ENCODE data around the gene VEGFD. TPM values are rescaled to one million over a fixed set of nuclear protein-coding genes. Genes with fewer than 3 reads are reported as not detected.

VEGFD gene
- total RNA-seq, 1 experiment from 2014 or later: not detected

- Mint-ChIP-seq H3K27me3 (ENCODE audit: insufficient read depth, unreplicated experiment) (peaks cover 82% of the 10 kb centered on the region), H3K9me3 (ENCODE audit: unreplicated experiment) (no peaks in the 10 kb centered on the region), H3K36me3 (ENCODE audit: insufficient read depth, unreplicated experiment) (no peaks in the 10 kb centered on the region), H3K4me1 (ENCODE audit: insufficient read depth, unreplicated experiment) (no peaks in the 10 kb centered on the region), H3K27ac (ENCODE audit: low read depth, unreplicated experiment) (no peak overlapping the region), H3K4me3 (ENCODE audit: unreplicated experiment) (no peak overlapping the region)
- no TSS peak for BruUV-seq (replicated peaks)
- no peak for DNase-seq (ENCODE audit: unreplicated experiment)
- intact Hi-C loops (cut with micrococcal nuclease): no loop called here
- no peak for TF ChIP-seq CTCF (IDR thresholded peaks at IDR 0.05; ENCODE audit: unreplicated experiment)
- POLR2A ChIA-PET: interaction anchor here (0.6 to 1.1 kb wide), 2 partner anchors 127 to 170 kb away, joined by 3 to 6 read pairs; no protein-coding TSS in a partner anchor
- CTCF ChIA-PET: interaction anchor here (0.6 to 4.2 kb wide), 4 partner anchors 17 to 572 kb away, joined by 3 to 18 read pairs (median 7); no protein-coding TSS in a partner anchor
Measured at GRCh38 chrX:15366506-15367352, 17.5 kb downstream of the VEGFD start.

- BruUV-seq (replicated peaks): no TSS peak
- no peak overlapping the region for H3K4me3 Mint-ChIP-seq (ENCODE audit: unreplicated experiment)
- no peak for TF ChIP-seq CTCF (IDR thresholded peaks at IDR 0.05; ENCODE audit: unreplicated experiment)
- CTCF ChIA-PET: interaction anchor here (1.4 kb wide), 1 partner anchor 11 kb away, joined by 4 read pairs; no protein-coding TSS in a partner anchor
- no peaks in the 10 kb centered on the region for H3K36me3 Mint-ChIP-seq (ENCODE audit: insufficient read depth, unreplicated experiment)
- peaks cover 17% of the 10 kb centered on the region for H3K27me3 Mint-ChIP-seq (ENCODE audit: insufficient read depth, unreplicated experiment)
- no peaks in the 10 kb centered on the region for H3K9me3 Mint-ChIP-seq (ENCODE audit: unreplicated experiment)
- H3K27ac Mint-ChIP-seq (ENCODE audit: low read depth, unreplicated experiment): no peak overlapping the region
- no peaks in the 10 kb centered on the region for H3K4me1 Mint-ChIP-seq (ENCODE audit: insufficient read depth, unreplicated experiment)
- no peak for DNase-seq (ENCODE audit: unreplicated experiment)
- intact Hi-C loops (cut with micrococcal nuclease): no loop called here
- POLR2A ChIA-PET: interaction anchor here (1.2 kb wide), 1 partner anchor 91 kb away, joined by 3 read pairs; no protein-coding TSS in a partner anchor
Measured at GRCh38 chrX:15359701-15360100, 24.5 kb downstream of the VEGFD start.

- H3K36me3 Mint-ChIP-seq (ENCODE audit: insufficient read depth, unreplicated experiment): no peaks in the 10 kb centered on the region
- ChIA-PET CTCF (interaction anchor here (0.6 to 1.7 kb wide), 6 partner anchors 10 to 1536 kb away, joined by 3 to 7 read pairs (median 4); no protein-coding TSS in a partner anchor), POLR2A (no interaction called here)
- intact Hi-C loops (cut with micrococcal nuclease): no loop called here
- no peak for TF ChIP-seq CTCF (IDR thresholded peaks at IDR 0.05; ENCODE audit: unreplicated experiment)
- no peak for DNase-seq (ENCODE audit: unreplicated experiment)
- no peaks in the 10 kb centered on the region for H3K9me3 Mint-ChIP-seq (ENCODE audit: unreplicated experiment)
- BruUV-seq (replicated peaks): no TSS peak
- no peak overlapping the region for H3K27ac Mint-ChIP-seq (ENCODE audit: low read depth, unreplicated experiment)
- no peak overlapping the region for H3K4me3 Mint-ChIP-seq (ENCODE audit: unreplicated experiment)
- H3K4me1 Mint-ChIP-seq (ENCODE audit: insufficient read depth, unreplicated experiment): no peaks in the 10 kb centered on the region
- H3K27me3 Mint-ChIP-seq (ENCODE audit: insufficient read depth, unreplicated experiment): peaks cover 5% of the 10 kb centered on the region
Measured at GRCh38 chrX:15358533-15358932, 25.7 kb downstream of the VEGFD start.

- H3K4me3 Mint-ChIP-seq (ENCODE audit: unreplicated experiment): no peak overlapping the region
- H3K4me1 Mint-ChIP-seq (ENCODE audit: insufficient read depth, unreplicated experiment): no peaks in the 10 kb centered on the region
- ChIA-PET POLR2A (no interaction called here), CTCF (interaction anchor here (0.6 to 1.1 kb wide), 4 partner anchors 11 to 214 kb away, joined by 3 read pairs; no protein-coding TSS in a partner anchor)
- H3K27me3 Mint-ChIP-seq (ENCODE audit: insufficient read depth, unreplicated experiment): peaks cover 14% of the 10 kb centered on the region
- no peak for TF ChIP-seq CTCF (IDR thresholded peaks at IDR 0.05; ENCODE audit: unreplicated experiment)
- peak; percentile 59 for DNase-seq (ENCODE audit: unreplicated experiment)
- BruUV-seq (replicated peaks): no TSS peak
- H3K36me3 Mint-ChIP-seq (ENCODE audit: insufficient read depth, unreplicated experiment): no peaks in the 10 kb centered on the region
- no peaks in the 10 kb centered on the region for H3K9me3 Mint-ChIP-seq (ENCODE audit: unreplicated experiment)
- intact Hi-C loops (cut with micrococcal nuclease): no loop called here
- H3K27ac Mint-ChIP-seq (ENCODE audit: low read depth, unreplicated experiment): no peak overlapping the region
Measured at GRCh38 chrX:15356444-15356843, 27.8 kb downstream of the VEGFD start.
